Measurements from ENCODE around the gene LRP1B.

The LRP1B gene

DNA sequence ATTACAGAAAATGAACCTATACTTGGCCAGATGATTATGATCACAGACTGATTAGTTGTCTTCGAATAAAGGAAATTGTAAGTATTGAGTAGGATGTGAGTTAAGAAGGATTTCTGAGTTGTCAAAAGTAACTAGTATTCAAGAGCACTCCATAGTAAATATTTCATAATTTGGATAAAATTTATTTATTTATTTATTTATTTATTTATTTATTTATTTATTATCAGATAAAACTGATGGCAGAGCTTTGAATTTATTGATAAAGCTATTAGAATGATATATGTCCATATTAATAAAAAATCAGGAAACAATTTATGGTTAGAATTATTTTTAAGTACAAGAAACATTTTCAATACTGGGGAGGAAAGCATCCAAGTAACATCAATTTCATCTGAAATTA, 1634.1 kb downstream of the LRP1B start:
- TF ChIP-seq, protein P1, sequence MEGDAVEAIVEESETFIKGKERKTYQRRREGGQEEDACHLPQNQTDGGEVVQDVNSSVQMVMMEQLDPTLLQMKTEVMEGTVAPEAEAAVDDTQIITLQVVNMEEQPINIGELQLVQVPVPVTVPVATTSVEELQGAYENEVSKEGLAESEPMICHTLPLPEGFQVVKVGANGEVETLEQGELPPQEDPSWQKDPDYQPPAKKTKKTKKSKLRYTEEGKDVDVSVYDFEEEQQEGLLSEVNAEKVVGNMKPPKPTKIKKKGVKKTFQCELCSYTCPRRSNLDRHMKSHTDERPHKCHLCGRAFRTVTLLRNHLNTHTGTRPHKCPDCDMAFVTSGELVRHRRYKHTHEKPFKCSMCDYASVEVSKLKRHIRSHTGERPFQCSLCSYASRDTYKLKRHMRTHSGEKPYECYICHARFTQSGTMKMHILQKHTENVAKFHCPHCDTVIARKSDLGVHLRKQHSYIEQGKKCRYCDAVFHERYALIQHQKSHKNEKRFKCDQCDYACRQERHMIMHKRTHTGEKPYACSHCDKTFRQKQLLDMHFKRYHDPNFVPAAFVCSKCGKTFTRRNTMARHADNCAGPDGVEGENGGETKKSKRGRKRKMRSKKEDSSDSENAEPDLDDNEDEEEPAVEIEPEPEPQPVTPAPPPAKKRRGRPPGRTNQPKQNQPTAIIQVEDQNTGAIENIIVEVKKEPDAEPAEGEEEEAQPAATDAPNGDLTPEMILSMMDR (IDR thresholded peaks at IDR 0.05), result no peak
- no peaks in the 10 kb centered on the region for H3K27me3 ChIP-seq
- H3K9me3 ChIP-seq, result no peaks in the 10 kb centered on the region
- H3K4me3 ChIP-seq (ENCODE audit: low read depth in 1 of 2, low read length in 1 of 2), result no peak overlapping the region
- H3K27ac ChIP-seq, result no peak overlapping the region
- H3K36me3 ChIP-seq, result no peaks in the 10 kb centered on the region
- H3K4me1 ChIP-seq (ENCODE audit: control insufficient read depth in 1 of 2, insufficient read depth in 1 of 2, low read depth in 1 of 2, low read length in 1 of 2), result no peaks in the 10 kb centered on the region

DNA sequence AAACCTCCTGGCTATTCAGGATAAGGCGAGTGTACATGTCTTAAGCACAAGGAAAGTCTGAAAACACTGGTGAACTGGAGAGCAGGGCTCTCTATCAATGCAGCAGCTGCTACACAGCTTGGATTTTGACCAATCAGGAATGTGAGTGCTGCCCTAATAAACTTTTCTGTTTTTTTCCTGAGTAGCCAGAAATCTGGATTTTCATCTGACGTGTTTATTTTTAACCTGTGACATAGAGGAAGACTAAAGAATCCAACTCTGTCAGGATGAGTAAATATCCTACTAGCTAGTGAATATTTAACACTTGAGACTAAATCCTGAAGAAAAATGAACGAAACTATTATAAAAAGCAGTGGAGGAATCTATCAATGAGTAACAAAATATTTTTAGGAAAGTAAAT, 1638.9 kb downstream of the LRP1B start:
- TF ChIP-seq, protein P1 (IDR thresholded peaks at IDR 0.05), result no peak

DNA sequence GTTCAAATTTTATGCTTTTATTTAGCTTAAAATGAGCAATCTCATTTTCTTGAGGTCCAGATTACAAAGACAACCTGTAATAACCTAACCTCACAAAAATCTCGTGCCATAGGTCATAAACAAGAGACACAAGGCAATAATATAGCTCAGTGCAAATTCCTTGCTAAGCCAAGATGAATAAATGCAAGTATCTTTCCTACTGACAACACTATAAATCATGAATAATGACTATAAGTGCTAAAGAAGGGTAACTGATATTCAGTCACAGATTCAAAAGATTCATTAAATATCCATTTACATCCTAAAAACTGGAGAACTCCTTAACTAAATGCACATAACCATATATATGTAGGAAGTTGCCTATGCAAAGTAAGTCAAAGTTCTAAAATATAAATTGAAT, 1641.6 kb downstream of the LRP1B start:
- no peak overlapping the region for H3K27ac ChIP-seq
- H3K9me3 ChIP-seq, result no peaks in the 10 kb centered on the region
- H3K36me3 ChIP-seq, result no peaks in the 10 kb centered on the region
- no peaks in the 10 kb centered on the region for H3K27me3 ChIP-seq
- no peak overlapping the region for H3K4me3 ChIP-seq (ENCODE audit: low read depth in 1 of 2, low read length in 1 of 2)
- no peaks in the 10 kb centered on the region for H3K4me1 ChIP-seq (ENCODE audit: control insufficient read depth in 1 of 2, insufficient read depth in 1 of 2, low read depth in 1 of 2, low read length in 1 of 2)
- TF ChIP-seq, protein P1 (IDR thresholded peaks at IDR 0.05), result no peak

More for the DNA sequence above, 1638.9 kb downstream of the LRP1B start:
- Histone ChIP-seq H3K36me3 (no peaks in the 10 kb centered on the region), H3K27ac (no peak overlapping the region), H3K9me3 (no peaks in the 10 kb centered on the region), H3K27me3 (no peaks in the 10 kb centered on the region), H3K4me1 (ENCODE audit: control insufficient read depth in 1 of 2, insufficient read depth in 1 of 2, low read depth in 1 of 2, low read length in 1 of 2) (no peaks in the 10 kb centered on the region), H3K4me3 (ENCODE audit: low read depth in 1 of 2, low read length in 1 of 2) (no peak overlapping the region)

DNA sequence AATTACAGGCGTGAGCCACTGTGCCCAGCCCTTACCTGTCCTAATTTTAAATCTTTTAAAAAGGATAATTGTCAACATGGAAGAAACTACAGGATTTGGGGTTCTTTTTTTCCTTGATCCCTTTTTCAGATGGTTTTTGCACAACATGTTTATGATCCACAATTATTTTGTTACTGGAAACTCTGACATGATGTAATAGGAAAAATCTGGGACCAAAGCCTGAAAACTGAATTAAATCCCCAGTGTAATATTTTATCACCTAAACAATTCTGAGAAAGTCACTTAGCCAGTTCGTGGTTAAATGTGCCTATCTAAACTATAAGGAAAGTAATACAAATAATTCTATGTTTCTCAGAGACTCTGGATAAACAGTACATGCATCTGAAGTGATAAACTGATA, 1649.7 kb downstream of the LRP1B start:
- TF ChIP-seq, protein P1 (IDR thresholded peaks at IDR 0.05), result no peak
- H3K36me3 ChIP-seq, result no peaks in the 10 kb centered on the region
- no peak overlapping the region for H3K4me3 ChIP-seq (ENCODE audit: low read depth in 1 of 2, low read length in 1 of 2)

DNA sequence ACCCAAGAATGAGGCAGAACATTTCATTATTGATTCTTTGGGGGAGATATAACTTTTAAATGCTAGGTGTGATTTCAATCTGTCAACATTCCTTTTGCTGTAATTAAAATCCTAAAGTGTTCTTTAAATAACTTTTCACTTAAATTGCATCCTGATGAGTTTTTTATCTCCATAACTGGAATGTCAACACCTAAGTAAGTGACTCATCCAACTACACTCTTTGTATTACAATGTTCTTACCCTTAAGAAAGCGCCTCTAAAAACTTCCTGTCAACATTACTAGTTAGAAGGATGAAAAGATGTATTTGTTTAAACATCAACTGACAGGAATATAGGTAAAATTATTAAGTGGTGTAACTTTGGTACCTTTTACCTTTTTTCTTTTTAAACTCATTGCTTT, 1657.0 kb downstream of the LRP1B start:
- Histone ChIP-seq H3K36me3 (no peaks in the 10 kb centered on the region), H3K27ac (no peak overlapping the region), H3K27me3 (no peaks in the 10 kb centered on the region), H3K9me3 (no peaks in the 10 kb centered on the region), H3K4me3 (ENCODE audit: low read depth in 1 of 2, low read length in 1 of 2) (no peak overlapping the region), H3K4me1 (ENCODE audit: control insufficient read depth in 1 of 2, insufficient read depth in 1 of 2, low read depth in 1 of 2, low read length in 1 of 2) (no peaks in the 10 kb centered on the region)
- TF ChIP-seq, protein P1 (IDR thresholded peaks at IDR 0.05), result no peak

More for the DNA sequence above, 1649.7 kb downstream of the LRP1B start:
- Histone ChIP-seq H3K27ac (no peak overlapping the region), H3K9me3 (no peaks in the 10 kb centered on the region), H3K27me3 (no peaks in the 10 kb centered on the region), H3K4me1 (ENCODE audit: control insufficient read depth in 1 of 2, insufficient read depth in 1 of 2, low read depth in 1 of 2, low read length in 1 of 2) (no peaks in the 10 kb centered on the region)

DNA sequence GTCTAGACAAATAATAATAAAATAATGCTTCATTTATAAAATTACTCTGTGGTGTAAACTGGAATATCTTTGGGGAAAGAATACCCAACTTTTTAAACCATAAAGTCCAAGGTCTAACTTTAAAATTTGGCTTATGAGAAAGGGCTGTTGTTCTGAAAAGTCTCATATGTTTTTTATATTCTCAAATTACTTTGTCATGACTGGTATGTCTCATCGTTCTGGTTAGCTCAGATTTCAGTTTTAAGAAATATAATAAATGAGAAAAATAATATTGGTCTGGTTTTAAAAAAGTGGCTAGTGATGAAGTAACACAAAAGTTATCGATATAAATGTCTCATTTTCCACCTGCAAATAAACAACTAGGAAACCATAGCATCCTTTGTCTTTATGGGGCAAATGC, 1658.1 kb downstream of the LRP1B start:
- Histone ChIP-seq H3K36me3 (no peaks in the 10 kb centered on the region), H3K9me3 (no peaks in the 10 kb centered on the region), H3K4me3 (ENCODE audit: low read depth in 1 of 2, low read length in 1 of 2) (no peak overlapping the region), H3K4me1 (ENCODE audit: control insufficient read depth in 1 of 2, insufficient read depth in 1 of 2, low read depth in 1 of 2, low read length in 1 of 2) (no peaks in the 10 kb centered on the region), H3K27me3 (no peaks in the 10 kb centered on the region), H3K27ac (no peak overlapping the region)
- TF ChIP-seq, protein P1 (IDR thresholded peaks at IDR 0.05), result no peak

Data from neutrophil (primary cell).